ENCODE results near the gene TSPYL4.
A peak's percentile ranks its signal among the peaks of the same experiment; 100 is the strongest.

The TSPYL4 gene

GRCh38 chr6:116251568-116252384 lies 2.1 kb downstream of the TSPYL4 start:
- DNase-seq (ENCODE audit: extremely low read depth, low read depth) = no peak
- peak overlapping the region; percentile 92 for H3K4me3 ChIP-seq (replicated peaks; ENCODE audit: low read depth, low read length)

DNA sequence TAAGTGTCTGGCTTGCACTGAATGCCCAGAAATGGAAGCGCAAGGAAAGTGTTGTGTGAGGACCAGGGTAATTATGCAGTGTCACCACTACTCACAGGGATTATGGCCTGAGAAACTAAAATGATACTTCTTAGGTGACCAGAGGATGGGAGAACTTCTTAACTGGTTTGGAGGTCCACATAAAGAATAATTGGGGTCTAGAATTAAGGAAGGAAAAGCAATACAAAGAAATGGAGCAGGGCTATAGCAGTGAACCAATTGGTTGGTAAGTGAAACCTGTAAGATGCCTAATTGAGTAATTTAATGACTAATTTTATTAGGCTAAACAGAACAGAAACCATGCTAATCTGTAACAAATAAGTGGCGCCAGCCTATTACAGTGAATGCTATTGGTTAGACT lies 5.3 kb downstream of the TSPYL4 start:
- no peak for DNase-seq (ENCODE audit: extremely low read depth, low read depth)
- H3K4me3 ChIP-seq (replicated peaks; ENCODE audit: low read depth, low read length) = no peak overlapping the region
- no peak for TF ChIP-seq CTCF (IDR thresholded peaks at IDR 0.05; ENCODE audit: low read depth, low read length, missing control alignments)

More at GRCh38 chr6:116251568-116252384, 2.1 kb downstream of the TSPYL4 start:
- TF ChIP-seq CTCF (IDR thresholded peaks at IDR 0.05; ENCODE audit: low read depth, low read length, missing control alignments) = no peak

- no peak for DNase-seq (ENCODE audit: extremely low read depth, low read depth)
- TF ChIP-seq CTCF (IDR thresholded peaks at IDR 0.05; ENCODE audit: low read depth, low read length, missing control alignments) = no peak
- H3K4me3 ChIP-seq (replicated peaks; ENCODE audit: low read depth, low read length) = no peak overlapping the region
Observed at GRCh38 chr6:116247285-116247684, 6.6 kb downstream of the TSPYL4 start.

- no peak for TF ChIP-seq CTCF (IDR thresholded peaks at IDR 0.05; ENCODE audit: low read depth, low read length, missing control alignments)
- DNase-seq (ENCODE audit: extremely low read depth, low read depth) = no peak
- H3K4me3 ChIP-seq (replicated peaks; ENCODE audit: low read depth, low read length) = no peak overlapping the region
Observed at GRCh38 chr6:116246089-116246488, 7.8 kb downstream of the TSPYL4 start.

- H3K4me3 ChIP-seq (replicated peaks; ENCODE audit: low read depth, low read length) = no peak overlapping the region
- DNase-seq (ENCODE audit: extremely low read depth, low read depth) = no peak
- no peak for TF ChIP-seq CTCF (IDR thresholded peaks at IDR 0.05; ENCODE audit: low read depth, low read length, missing control alignments)
Observed at GRCh38 chr6:116244284-116244683, 9.6 kb downstream of the TSPYL4 start.

DNA sequence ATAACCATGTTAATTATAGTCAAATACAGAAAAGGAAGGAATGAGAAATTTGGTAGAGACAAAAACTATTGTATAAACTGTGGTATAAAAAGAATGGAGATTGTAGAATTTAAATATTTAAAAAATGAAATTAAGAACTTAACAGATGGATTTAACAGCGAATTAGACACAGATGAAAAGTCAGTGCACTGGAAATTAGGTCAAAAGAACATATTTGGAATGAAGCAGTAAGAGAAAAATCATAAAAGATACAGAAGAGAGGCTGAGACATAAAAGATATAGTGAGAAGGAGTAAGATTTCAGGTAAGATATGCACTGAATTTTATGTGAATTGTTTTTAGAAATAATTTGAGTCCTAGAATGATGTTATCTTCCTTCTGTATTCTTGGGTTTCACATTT lies 14.0 kb downstream of the TSPYL4 start:
- H3K4me3 ChIP-seq (replicated peaks; ENCODE audit: low read depth, low read length) = no peak overlapping the region
- DNase-seq (ENCODE audit: extremely low read depth, low read depth) = no peak
- TF ChIP-seq CTCF (IDR thresholded peaks at IDR 0.05; ENCODE audit: low read depth, low read length, missing control alignments) = no peak

Data from HFF-Myc (cell line).